OCI-LY7 (cell line): ENCODE results near the gene UFL1.

Experiments used
- CTCF ChIP-seq: fragments of 200-600 bp; sonication (generic); conservative IDR thresholded peaks from 2 replicates; pipeline ENCODE4 v1.5.1; 2014; ENCODE audit warnings: mild to moderate bottlenecking, antibody characterized with exemption, low read length, moderate library complexity, mixed read lengths
- EZH2phosphoT487 ChIP-seq: fragments of 200-600 bp; sonication (generic); IDR thresholded peaks from 2 replicates; pipeline ENCODE4 v1.6.1; 2018; ENCODE audit warnings: low read depth, borderline replicate concordance, mild to moderate bottlenecking, mixed run types, antibody characterized with exemption, low read length, moderate library complexity, mixed read lengths

DNA sequence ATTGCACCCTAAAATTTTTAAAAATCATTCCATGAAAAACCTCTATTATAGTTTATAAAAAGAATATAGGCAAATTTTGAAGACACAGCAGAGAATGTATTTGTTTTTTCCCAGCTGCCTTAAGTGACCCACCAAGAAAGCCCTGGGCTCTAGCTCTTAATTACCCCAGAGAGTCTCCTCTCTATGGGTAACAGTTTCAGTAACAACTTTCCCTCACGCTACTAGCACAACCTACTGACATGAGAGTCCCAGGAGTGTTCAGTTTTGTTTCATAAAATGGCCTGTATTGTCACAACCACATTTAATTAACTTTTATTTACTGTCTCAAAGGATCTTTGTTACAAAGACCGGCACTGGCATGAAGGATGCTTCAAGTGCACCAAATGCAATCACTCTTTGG is 82.8 kb downstream of the UFL1 start:
- TF ChIP-seq CTCF (no peak), EZH2phosphoT487 (no peak)
